ENCODE measurements around the gene CYP4F8.
"Not testable (repeated sequence)": the region's sequence is repeated elsewhere in the genome, so short reads cannot be mapped to it uniquely, and the experiment has no call there.

- not testable (repeated sequence) for TF ChIP-seq CTCF, POLR2A (IDR thresholded peaks at IDR 0.05)
These were observed 64.8 kb downstream of the CYP4F8 start for GRCh38 chr19:15679865-15680264.
